ENCODE measurements around the gene SLC25A11.

GRCh38 chr17:4986403-4986802 lies 46.6 kb upstream of the SLC25A11 start:
- no peak for TF ChIP-seq CTCF (IDR thresholded peaks at IDR 0.05)
- TF ChIP-seq POLR2AphosphoS5 (IDR thresholded peaks at IDR 0.05): no peak
- no peak for TF ChIP-seq POLR2A (IDR thresholded peaks at IDR 0.05)
